Spleen (tissue), 7 donors: ENCODE data around the gene AJAP1.

ENCODE experiments used
- CTCF ChIP-seq, 11 experiments: fragments of 200-600 bp in 7 of 11; fragments of 450-650 bp in 4 of 11; sonication (generic) in 4 of 11; IDR thresholded peaks in 8 of 11; conservative IDR thresholded peaks in 3 of 11; 1 replicate in 7 of 11; 2 replicates in 4 of 11; pipeline versions ENCODE4 v1.4.0 to v1.8.0; 2016 to 2021; ENCODE audit warnings: antibody characterized with exemption in 11 of 11, inconsistent platforms in 4 of 11, mild to moderate bottlenecking in 1 of 11
- POLR2A ChIP-seq, 3 donors: fragments of 450-650 bp; IDR thresholded peaks; one replicate each; pipeline ENCODE4 v1.5.1; 2017; ENCODE audit warnings: antibody characterized with exemption in 3 of 3, mild to moderate bottlenecking in 1 of 3
- POLR2AphosphoS5 ChIP-seq, 3 donors: sonication (generic); formaldehyde crosslinking; IDR thresholded peaks; one replicate each; pipeline ENCODE4 v1.5.1; 2017; ENCODE audit warnings: antibody characterized with exemption in 3 of 3
- donor health status: DM: no; HTN: no; CAD: no; lungs with moderate emphysema.
- donor health status: DM: no; HTN: no; CAD: no.
- donor health status: DM: no; HTN: no; CAD: no.

- TF ChIP-seq POLR2AphosphoS5 (IDR thresholded peaks at IDR 0.05) = no peak
- TF ChIP-seq CTCF (IDR thresholded peaks at IDR 0.05 in 8 of 11, conservative IDR thresholded peaks at IDR 0.05 in 3 of 11) = no peak
- TF ChIP-seq POLR2A (IDR thresholded peaks at IDR 0.05) = no peak
Measured at GRCh38 chr1:4838231-4838630, 183.8 kb downstream of the AJAP1 start.
